Stomach (tissue), 9 donors: Measurements from ENCODE around the gene MCF2L. TPM values are rescaled to one million over a fixed set of nuclear protein-coding genes. Genes with fewer than 3 reads are reported as not detected.

ENCODE experiments used
- DNase-seq, 2 donors: peaks; one replicate each; pipeline versions ENCODE4 v3.0.0 to v3.0.0-alpha.2; 2013 to 2019
- H3K27ac ChIP-seq, 5 donors: fragments of 200-600 bp in 4 of 5; sonication (generic) in 4 of 5; one replicate each; pipeline ENCODE4 v1.5.1; 2013 to 2019; ENCODE audit warnings: mild to moderate bottlenecking in 1 of 5, moderate library complexity in 1 of 5
- H3K27me3 ChIP-seq, 3 donors: fragments of 200-600 bp; sonication (generic); one replicate each; pipeline ENCODE4 v1.5.1; 2017 to 2019; ENCODE audit warnings: mixed run types in 1 of 3
- H3K36me3 ChIP-seq, 4 donors: fragments of 200-600 bp; sonication (generic); 1 replicate in 3 of 4; 2 replicates in 1 of 4; pipeline ENCODE4 v1.5.1; 2016 to 2019
- H3K4me1 ChIP-seq, 4 donors: fragments of 200-600 bp; sonication (generic); one replicate each; pipeline ENCODE4 v1.5.1; 2016 to 2019
- H3K4me3 ChIP-seq, 4 donors: fragments of 200-600 bp; sonication (generic) in 3 of 4; one replicate each; pipeline ENCODE4 v1.5.1; 2016 to 2019; ENCODE audit warnings: mild to moderate bottlenecking in 1 of 4
- H3K9me3 ChIP-seq, 4 donors: fragments of 200-600 bp; sonication (generic); one replicate each; pipeline ENCODE4 v1.5.1; 2016 to 2019
- CTCF ChIP-seq, 7 experiments: fragments of 450-650 bp in 4 of 7; fragments of 200-600 bp in 3 of 7; sonication (generic) in 3 of 7; IDR thresholded peaks; one replicate each; pipeline ENCODE4 v1.5.1; 2016 to 2019; ENCODE audit warnings: antibody characterized with exemption in 7 of 7, control low read depth in 2 of 7, mild to moderate bottlenecking in 1 of 7
- EP300 ChIP-seq: sonication (generic); formaldehyde crosslinking; IDR thresholded peaks from one replicate; pipeline ENCODE4 v1.6.1; 2017; ENCODE audit warnings: antibody characterized with exemption
- POLR2A ChIP-seq, 4 donors: fragments of 450-650 bp; IDR thresholded peaks; one replicate each; pipeline ENCODE4 v1.6.1; 2016; ENCODE audit warnings: antibody characterized with exemption in 4 of 4, control low read depth in 2 of 4, mild to moderate bottlenecking in 1 of 4, moderate library complexity in 1 of 4
- POLR2AphosphoS5 ChIP-seq, 3 donors: sonication (generic); formaldehyde crosslinking; IDR thresholded peaks; one replicate each; pipeline ENCODE4 v1.6.1; 2016; ENCODE audit warnings: antibody characterized with exemption in 3 of 3
- WGBS, 5 donors: extraction: QIAGEN DNeasy Blood & Tissue Kit in 3 of 5; methylation state at CpG; one replicate each; pipeline versions ENCODE4 v1.1.5 to v1.1.7; 2013 to 2018; 5-methylcytosine and 5-hydroxymethylcytosine counted together
- intact Hi-C: fragments of 100-400 bp; cut with DNase I; formaldehyde crosslinking; loops from one replicate; pipeline ENCODE4 v1.15.1; 2023; ENCODE audit warnings: low total_unique reads
- polyA plus RNA-seq, 3 donors: library from polyadenylated mRNA; stranded (reverse); fragments of 200-250 nt; gene quantifications; one replicate each; pipeline ENCODE4 v1.2.3, GENCODE V29; 2013
- total RNA-seq, 5 donors: library from RNA; depleted of rRNA; stranded (reverse); fragments of >200 nt; gene quantifications; one replicate each; pipeline versions ENCODE4 v1.1.0 to v1.2.3, GENCODE V29; 2014 to 2016
- donor health status: healthy with polysubstance abuse.
- donor health status: Bipolar disorder and iron deficiency.
- donor health status: healthy.

Gene MCF2L
- total and polyA plus RNA-seq, 8 donors, result 10.8 to 363 (median 39.4) TPM

GRCh38 chr13:113042456-113042855 is 73.4 kb downstream of the MCF2L start:
- Histone ChIP-seq H3K27me3 (peaks cover 0 to 12% (median 0%) of the 10 kb centered on the region in 3 donors), H3K27ac (no peak overlapping the region), H3K9me3 (no peaks in the 10 kb centered on the region), H3K4me3 (no peak overlapping the region), H3K36me3 (peaks cover 0 to 28% (median 20%) of the 10 kb centered on the region in 4 donors), H3K4me1 (no peaks in the 10 kb centered on the region)
- DNase-seq, result no peak
- TF ChIP-seq POLR2A (IDR thresholded peaks at IDR 0.05) (no peak), EP300 (no peak), CTCF (IDR thresholded peaks at IDR 0.05) (no peak), POLR2AphosphoS5 (IDR thresholded peaks at IDR 0.05) (no peak)
- intact Hi-C loops, result no loop called here
- 92 to 96% (median 93%) methylated on average over 20 of the region's 20 CpGs for WGBS, 5 donors

GRCh38 chr13:113043001-113043630 is 74.1 kb downstream of the MCF2L start:
- peaks cover 0 to 12% (median 0%) of the 10 kb centered on the region in 3 donors for H3K27me3 ChIP-seq
- TF ChIP-seq POLR2AphosphoS5 (IDR thresholded peaks at IDR 0.05), result no peak
- no peak overlapping the region for H3K4me3 ChIP-seq
- H3K36me3 ChIP-seq, result peaks cover 0 to 33% (median 21%) of the 10 kb centered on the region in 4 donors
- no peak overlapping the region for H3K27ac ChIP-seq
- H3K9me3 ChIP-seq, result no peaks in the 10 kb centered on the region
- H3K4me1 ChIP-seq, result no peaks in the 10 kb centered on the region
- intact Hi-C loops, result no loop called here
- 86 to 95% (median 89%) methylated on average over 11 to 20 of the region's 20 CpGs for WGBS, 5 donors
- DNase-seq, result no peak

- WGBS, 5 donors, result 81 to 91% (median 88%) methylated on average over 13 to 14 of the region's 14 CpGs
- H3K4me1 ChIP-seq, result no peaks in the 10 kb centered on the region
- H3K4me3 ChIP-seq, result no peak overlapping the region
- DNase-seq, result no peak
- H3K27me3 ChIP-seq, result peaks cover 0 to 12% (median 0%) of the 10 kb centered on the region in 3 donors
- intact Hi-C loops, result no loop called here
- TF ChIP-seq POLR2AphosphoS5 (IDR thresholded peaks at IDR 0.05), result no peak
- TF ChIP-seq CTCF (IDR thresholded peaks at IDR 0.05), result no peak
- no peak for TF ChIP-seq EP300
- no peak for TF ChIP-seq POLR2A (IDR thresholded peaks at IDR 0.05)
- H3K9me3 ChIP-seq, result no peaks in the 10 kb centered on the region
- H3K27ac ChIP-seq, result no peak overlapping the region
- peaks cover 0 to 33% (median 21%) of the 10 kb centered on the region in 4 donors for H3K36me3 ChIP-seq
Observed at GRCh38 chr13:113043931-113044330, 74.9 kb downstream of the MCF2L start.

GRCh38 chr13:113044391-113045114 is 75.5 kb downstream of the MCF2L start:
- H3K4me3 ChIP-seq, result no peak overlapping the region
- DNase-seq, result no peak
- peaks cover 0 to 33% (median 21%) of the 10 kb centered on the region in 4 donors for H3K36me3 ChIP-seq
- peaks cover 0 to 6% (median 2%) of the 10 kb centered on the region in 4 donors for H3K4me1 ChIP-seq
- 80 to 92% (median 88%) methylated on average over 27 of the region's 27 CpGs for WGBS, 5 donors
- H3K9me3 ChIP-seq, result no peaks in the 10 kb centered on the region
- intact Hi-C loops, result no loop called here
- TF ChIP-seq CTCF (IDR thresholded peaks at IDR 0.05) (no peak), EP300 (no peak), POLR2A (IDR thresholded peaks at IDR 0.05) (no peak), POLR2AphosphoS5 (IDR thresholded peaks at IDR 0.05) (no peak)
- no peak overlapping the region for H3K27ac ChIP-seq
- peaks cover 0 to 12% (median 0%) of the 10 kb centered on the region in 3 donors for H3K27me3 ChIP-seq
